Measurements from ENCODE around the gene TBC1D22A. TPM values are rescaled to one million over a fixed set of nuclear protein-coding genes. Genes with fewer than 3 reads are reported as not detected.

Gene TBC1D22A
- total RNA-seq, 4 donors from 2014 or later, result 10.8 to 32.2 (median 22.3) TPM

- TF ChIP-seq CTCF (IDR thresholded peaks at IDR 0.05; ENCODE audit: low read depth), result no peak
These were observed 99.3 kb downstream of the TBC1D22A start for GRCh38 chr22:46861468-46862367.

DNA sequence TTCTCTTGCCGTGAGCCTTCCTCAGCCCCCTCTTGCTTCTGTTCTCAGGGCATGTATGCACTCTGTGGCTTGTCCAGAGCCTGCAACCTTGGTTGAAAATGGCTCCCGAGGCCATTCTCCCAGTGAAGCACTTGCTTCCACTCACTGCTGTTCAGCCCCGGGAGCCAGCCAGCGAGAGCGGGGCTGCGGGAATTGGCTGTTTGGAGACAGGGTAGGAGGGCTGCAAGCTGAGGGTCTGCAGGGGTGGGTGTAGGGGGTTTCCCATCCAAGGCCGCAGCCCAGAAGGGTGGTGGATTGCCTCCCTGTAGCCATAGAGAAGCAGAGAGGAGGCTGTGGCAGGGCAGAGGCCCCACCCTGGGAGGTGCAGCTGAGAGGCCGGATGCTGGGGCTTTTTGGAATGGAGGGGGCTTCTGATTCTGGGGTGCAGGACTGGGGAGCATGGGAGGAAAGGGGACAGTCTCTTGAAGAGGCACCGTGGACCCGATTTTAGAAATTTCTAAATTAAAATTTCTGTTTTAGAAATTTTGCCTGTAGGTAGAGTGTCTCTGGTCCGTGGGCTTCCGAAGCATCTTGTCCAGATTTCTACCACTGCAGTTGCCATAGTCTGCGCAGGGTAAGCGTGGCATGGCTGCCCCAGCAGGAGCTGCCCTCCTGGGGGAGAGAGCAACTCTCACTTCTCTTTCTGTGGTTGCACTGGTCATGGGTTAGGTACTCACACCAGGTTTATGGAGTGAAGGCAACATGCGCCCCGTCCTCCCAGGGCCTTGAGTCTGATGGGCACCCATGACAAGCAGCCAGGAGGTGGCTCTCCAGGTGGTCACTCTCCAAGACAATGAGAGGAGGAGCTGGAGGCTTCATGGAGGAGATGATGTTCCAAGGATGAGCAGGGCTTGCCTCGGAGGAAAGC lies 100.2 kb downstream of the TBC1D22A start:
- no peak for TF ChIP-seq CTCF (IDR thresholded peaks at IDR 0.05; ENCODE audit: low read depth)

DNA sequence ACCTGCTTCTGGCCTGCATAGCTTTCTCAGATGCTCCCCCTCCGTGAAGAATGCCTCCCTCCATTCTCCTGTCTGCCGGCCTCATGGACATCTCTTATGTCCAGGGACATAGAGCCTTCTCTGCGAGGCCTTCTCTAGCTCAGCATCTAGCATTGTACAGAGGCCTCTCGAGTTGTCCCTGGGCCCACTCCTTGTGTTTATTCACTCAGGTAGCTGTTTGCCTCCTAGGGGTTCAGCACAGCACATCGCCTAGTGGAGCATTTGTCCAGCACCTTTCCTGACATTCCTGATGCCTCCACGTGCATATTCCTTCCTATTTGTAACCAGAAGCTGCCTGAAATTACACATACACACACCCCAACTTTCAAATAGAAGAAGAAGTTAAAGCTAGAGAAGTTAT lies 101.3 kb downstream of the TBC1D22A start:
- TF ChIP-seq CTCF (IDR thresholded peaks at IDR 0.05; ENCODE audit: low read depth), result no peak

- no peak for TF ChIP-seq CTCF (IDR thresholded peaks at IDR 0.05; ENCODE audit: low read depth)
These were observed 102.0 kb downstream of the TBC1D22A start for GRCh38 chr22:46864314-46865051.

DNA sequence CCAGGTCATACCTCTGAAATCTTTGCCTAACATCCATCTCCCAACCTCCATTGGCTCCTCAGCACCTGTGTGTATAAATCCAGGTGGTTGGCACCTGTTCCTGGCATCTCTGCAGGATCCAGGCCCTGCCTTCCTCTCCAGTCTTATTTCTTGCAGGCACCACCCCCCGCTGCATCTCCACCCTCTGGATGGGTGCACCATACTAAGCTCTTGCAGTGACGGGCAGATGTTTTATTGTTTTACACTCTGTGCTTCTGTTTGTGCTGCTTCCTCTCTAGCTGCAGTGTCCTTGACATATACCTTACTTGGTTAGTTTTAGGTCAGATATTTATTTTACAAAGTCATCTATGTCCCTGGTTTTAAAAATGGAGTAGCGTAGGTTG lies 102.6 kb downstream of the TBC1D22A start:
- no peak for TF ChIP-seq CTCF (IDR thresholded peaks at IDR 0.05; ENCODE audit: low read depth)

- no peak for TF ChIP-seq CTCF (IDR thresholded peaks at IDR 0.05; ENCODE audit: low read depth)
These were observed 103.2 kb downstream of the TBC1D22A start for GRCh38 chr22:46865642-46866041.
